Measurements from ENCODE around the gene HOXC6.
"Not testable (repeated sequence)": the region's sequence is repeated elsewhere in the genome, so short reads cannot be mapped to it uniquely, and the experiment has no call there.

The HOXC6 gene

GRCh38 chr12:54040648-54041047 is 12.4 kb downstream of the HOXC6 start:
- DNase-seq: no peak
- Histone ChIP-seq H3K4me1 (ENCODE audit: control extremely low read depth in 1 of 4, control insufficient read depth in 4 of 4, insufficient read depth in 4 of 4, low read length in 3 of 4) (no peaks in the 10 kb centered on the region), H3K27me3 (replicated peaks in 2 of 5; ENCODE audit: control insufficient read depth in 4 of 5, insufficient read depth in 5 of 5, low read length in 4 of 5) (peaks cover 37 to 100% (median 61%) of the 10 kb centered on the region in 5 experiments), H3K4me3 (ENCODE audit: control insufficient read depth in 1 of 7, extremely low read depth in 1 of 7, insufficient read depth in 4 of 7, low read depth in 2 of 7, low read length in 6 of 7) (no peak overlapping the region), H3K27ac (ENCODE audit: insufficient read depth in 1 of 2, low read depth in 1 of 2, low read length in 2 of 2, poor library complexity in 1 of 2, severe bottlenecking in 2 of 2) (no peak overlapping the region), H3K36me3 (ENCODE audit: control insufficient read depth in 4 of 4, insufficient read depth in 4 of 4, low read length in 3 of 4) (no peaks in the 10 kb centered on the region), H3K9me3 (ENCODE audit: control extremely low read depth in 1 of 5, control insufficient read depth in 4 of 5, insufficient read depth in 2 of 5, low read depth in 1 of 5, low read length in 4 of 5) (peaks cover 0 to 4% (median 0%) of the 10 kb centered on the region in 5 experiments)
- POLR2A ChIA-PET: no interaction called here
- WGBS (ENCODE audit: insufficient coverage): no CpG with 5 or more reads among the region's 3 CpGs
- CTCF ChIA-PET: interaction anchor here (0.8 to 1.7 kb wide), 8 partner anchors 8 to 167 kb away, joined by 3 to 11 read pairs (median 5); partner anchors contain the start of genes HOXC4, HOXC5 and SMUG1

GRCh38 chr12:54041097-54041690 is 13.0 kb downstream of the HOXC6 start:
- 67% methylated on average over 2 of the region's 2 CpGs for WGBS (ENCODE audit: insufficient coverage)
- POLR2A ChIA-PET: no interaction called here
- Histone ChIP-seq H3K9me3 (ENCODE audit: control extremely low read depth in 1 of 5, control insufficient read depth in 4 of 5, insufficient read depth in 2 of 5, low read depth in 1 of 5, low read length in 4 of 5) (peaks cover 0 to 4% (median 0%) of the 10 kb centered on the region in 5 experiments), H3K4me1 (ENCODE audit: control extremely low read depth in 1 of 4, control insufficient read depth in 4 of 4, insufficient read depth in 4 of 4, low read length in 3 of 4) (no peaks in the 10 kb centered on the region), H3K27ac (ENCODE audit: insufficient read depth in 1 of 2, low read depth in 1 of 2, low read length in 2 of 2, poor library complexity in 1 of 2, severe bottlenecking in 2 of 2) (no peak overlapping the region), H3K27me3 (replicated peaks in 2 of 5; ENCODE audit: control insufficient read depth in 4 of 5, insufficient read depth in 5 of 5, low read length in 4 of 5) (peaks cover 41 to 100% (median 63%) of the 10 kb centered on the region in 5 experiments), H3K36me3 (ENCODE audit: control insufficient read depth in 4 of 4, insufficient read depth in 4 of 4, low read length in 3 of 4) (no peaks in the 10 kb centered on the region), H3K4me3 (ENCODE audit: control insufficient read depth in 1 of 7, extremely low read depth in 1 of 7, insufficient read depth in 4 of 7, low read depth in 2 of 7, low read length in 6 of 7) (no peak overlapping the region)
- CTCF ChIA-PET: interaction anchor here (0.8 to 1.7 kb wide), 8 partner anchors 9 to 167 kb away, joined by 3 to 11 read pairs (median 5); partner anchors contain the start of genes HOXC4, HOXC5 and SMUG1
- no peak for DNase-seq

DNA sequence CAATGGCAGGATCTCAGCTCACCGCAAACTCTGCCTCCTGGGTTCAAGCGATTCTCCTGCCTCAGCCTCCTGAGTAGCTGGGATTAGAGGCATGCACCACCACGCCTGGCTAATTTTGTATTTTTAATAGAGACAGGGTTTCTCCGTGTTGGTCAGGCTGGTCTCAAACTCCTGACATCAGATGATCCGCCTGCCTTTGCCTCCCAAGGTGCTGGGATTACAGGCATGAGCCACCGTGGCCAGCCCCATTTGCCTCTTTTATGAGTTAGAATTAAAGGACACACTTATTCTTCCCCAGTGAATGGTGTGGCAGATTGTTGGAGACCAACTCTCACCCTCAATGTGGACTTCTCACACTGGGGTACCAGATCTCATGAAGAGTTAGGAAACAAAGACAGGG is 13.8 kb downstream of the HOXC6 start:
- 94% methylated on average over 2 of the region's 6 CpGs for WGBS (ENCODE audit: insufficient coverage)
- H3K9me3 ChIP-seq (ENCODE audit: control extremely low read depth in 1 of 5, control insufficient read depth in 4 of 5, insufficient read depth in 2 of 5, low read depth in 1 of 5, low read length in 4 of 5); POLR2A ChIA-PET; H3K27ac ChIP-seq (ENCODE audit: insufficient read depth in 1 of 2, low read depth in 1 of 2, low read length in 2 of 2, poor library complexity in 1 of 2, severe bottlenecking in 2 of 2); H3K36me3 ChIP-seq (ENCODE audit: control insufficient read depth in 4 of 4, insufficient read depth in 4 of 4, low read length in 3 of 4); DNase-seq; H3K4me3 ChIP-seq (ENCODE audit: control insufficient read depth in 1 of 7, extremely low read depth in 1 of 7, insufficient read depth in 4 of 7, low read depth in 2 of 7, low read length in 6 of 7); H3K4me1 ChIP-seq (ENCODE audit: control extremely low read depth in 1 of 4, control insufficient read depth in 4 of 4, insufficient read depth in 4 of 4, low read length in 3 of 4): not testable (repeated sequence)
- CTCF ChIA-PET: interaction anchor here (1.3 to 1.7 kb wide), 4 partner anchors 9 to 22 kb away, joined by 5 to 11 read pairs (median 6); partner anchors contain the start of genes HOXC4 and HOXC5
- peaks cover 41 to 100% (median 59%) of the 10 kb centered on the region in 5 experiments for H3K27me3 ChIP-seq (replicated peaks in 2 of 5; ENCODE audit: control insufficient read depth in 4 of 5, insufficient read depth in 5 of 5, low read length in 4 of 5)

- Histone ChIP-seq H3K4me1 (ENCODE audit: control extremely low read depth in 1 of 4, control insufficient read depth in 4 of 4, insufficient read depth in 4 of 4, low read length in 3 of 4) (no peaks in the 10 kb centered on the region), H3K4me3 (ENCODE audit: control insufficient read depth in 1 of 7, extremely low read depth in 1 of 7, insufficient read depth in 4 of 7, low read depth in 2 of 7, low read length in 6 of 7) (no peak overlapping the region), H3K27ac (ENCODE audit: insufficient read depth in 1 of 2, low read depth in 1 of 2, low read length in 2 of 2, poor library complexity in 1 of 2, severe bottlenecking in 2 of 2) (no peak overlapping the region), H3K9me3 (ENCODE audit: control extremely low read depth in 1 of 5, control insufficient read depth in 4 of 5, insufficient read depth in 2 of 5, low read depth in 1 of 5, low read length in 4 of 5) (peaks cover 0 to 4% (median 0%) of the 10 kb centered on the region in 5 experiments), H3K36me3 (ENCODE audit: control insufficient read depth in 4 of 4, insufficient read depth in 4 of 4, low read length in 3 of 4) (no peaks in the 10 kb centered on the region), H3K27me3 (replicated peaks in 2 of 5; ENCODE audit: control insufficient read depth in 4 of 5, insufficient read depth in 5 of 5, low read length in 4 of 5) (peaks cover 37 to 100% (median 55%) of the 10 kb centered on the region in 5 experiments)
- WGBS (ENCODE audit: insufficient coverage): 43% methylated on average over 4 of the region's 6 CpGs
- ChIA-PET CTCF (interaction anchor here (1.0 to 1.2 kb wide), 2 partner anchors 10 to 165 kb away, joined by 3 to 8 read pairs; partner anchors contain the start of gene HOXC5), POLR2A (no interaction called here)
- no peak for DNase-seq
Measured at GRCh38 chr12:54042970-54043853, 15.0 kb downstream of the HOXC6 start.

DNA sequence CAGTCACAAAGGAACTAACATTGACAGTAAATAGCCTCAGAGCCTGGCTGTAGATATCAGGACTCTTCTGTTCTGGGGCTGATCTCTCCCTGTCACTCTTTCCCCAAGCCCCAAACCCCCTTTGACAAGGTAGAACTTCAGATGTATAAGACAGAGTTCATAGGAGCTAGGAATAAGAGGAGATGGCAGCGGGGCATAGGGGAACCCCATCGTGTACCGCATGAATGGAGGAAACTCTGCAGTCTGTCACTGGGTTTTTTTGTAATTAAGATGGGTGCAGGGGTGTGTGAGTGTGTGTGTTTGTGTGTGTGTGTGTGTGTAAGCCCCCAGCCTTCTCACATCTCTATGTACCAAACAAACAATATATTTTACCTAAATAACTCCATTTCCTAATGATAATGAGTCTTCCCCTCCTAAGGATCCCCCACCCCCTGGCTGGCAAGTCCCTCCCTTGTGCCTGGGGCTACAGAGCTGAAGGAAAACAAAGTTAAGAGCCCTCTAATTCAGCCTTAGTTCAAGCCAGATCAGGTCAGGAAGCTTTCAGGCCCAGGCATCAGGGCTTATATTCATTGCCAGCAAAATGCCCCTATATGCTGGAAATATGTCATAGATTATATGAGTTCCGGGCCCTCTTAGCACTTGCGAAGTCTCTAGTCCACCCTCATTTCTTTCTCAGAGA is 16.3 kb downstream of the HOXC6 start:
- Histone ChIP-seq H3K4me3 (ENCODE audit: control insufficient read depth in 1 of 7, extremely low read depth in 1 of 7, insufficient read depth in 4 of 7, low read depth in 2 of 7, low read length in 6 of 7) (no peak overlapping the region), H3K27me3 (replicated peaks in 2 of 5; ENCODE audit: control insufficient read depth in 4 of 5, insufficient read depth in 5 of 5, low read length in 4 of 5) (peaks cover 28 to 100% (median 58%) of the 10 kb centered on the region in 5 experiments), H3K9me3 (ENCODE audit: control extremely low read depth in 1 of 5, control insufficient read depth in 4 of 5, insufficient read depth in 2 of 5, low read depth in 1 of 5, low read length in 4 of 5) (peaks cover 0 to 4% (median 0%) of the 10 kb centered on the region in 5 experiments), H3K36me3 (ENCODE audit: control insufficient read depth in 4 of 4, insufficient read depth in 4 of 4, low read length in 3 of 4) (no peaks in the 10 kb centered on the region), H3K4me1 (ENCODE audit: control extremely low read depth in 1 of 4, control insufficient read depth in 4 of 4, insufficient read depth in 4 of 4, low read length in 3 of 4) (no peaks in the 10 kb centered on the region), H3K27ac (ENCODE audit: insufficient read depth in 1 of 2, low read depth in 1 of 2, low read length in 2 of 2, poor library complexity in 1 of 2, severe bottlenecking in 2 of 2) (no peak overlapping the region)
- CTCF ChIA-PET: interaction anchor here (1.0 to 1.5 kb wide), 5 partner anchors 12 to 336 kb away, joined by 3 to 6 read pairs (median 3); partner anchors contain the start of gene HOXC5
- POLR2A ChIA-PET: no interaction called here
- no peak for DNase-seq
- WGBS (ENCODE audit: insufficient coverage): 44% methylated on average over 3 of the region's 5 CpGs

DNA sequence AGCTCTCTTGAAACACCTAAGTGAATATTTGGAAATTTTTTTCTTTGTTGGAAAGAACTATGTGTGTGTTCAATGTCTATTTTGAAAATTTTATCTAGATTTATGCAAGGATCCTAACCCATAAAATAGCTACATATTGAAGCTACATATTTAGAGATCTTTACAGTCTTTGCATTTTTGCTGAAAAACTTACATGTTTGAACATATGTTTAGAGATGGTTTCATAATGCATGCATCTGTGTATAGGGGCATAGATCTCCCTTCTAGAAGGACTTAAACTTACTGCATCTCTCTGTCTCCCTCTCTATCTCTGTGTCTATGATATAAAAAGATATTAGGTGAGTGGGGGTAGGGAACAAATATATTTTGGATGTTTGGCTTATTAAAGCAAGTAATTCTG is 17.2 kb downstream of the HOXC6 start:
- no peak overlapping the region for H3K4me3 ChIP-seq (ENCODE audit: control insufficient read depth in 1 of 7, extremely low read depth in 1 of 7, insufficient read depth in 4 of 7, low read depth in 2 of 7, low read length in 6 of 7)
- H3K27ac ChIP-seq (ENCODE audit: insufficient read depth in 1 of 2, low read depth in 1 of 2, low read length in 2 of 2, poor library complexity in 1 of 2, severe bottlenecking in 2 of 2): no peak overlapping the region
- no peaks in the 10 kb centered on the region for H3K36me3 ChIP-seq (ENCODE audit: control insufficient read depth in 4 of 4, insufficient read depth in 4 of 4, low read length in 3 of 4)
- ChIA-PET CTCF (interaction anchor here (1.0 to 1.5 kb wide), 5 partner anchors 13 to 337 kb away, joined by 3 to 6 read pairs (median 3); partner anchors contain the start of gene HOXC5), POLR2A (no interaction called here)
- H3K4me1 ChIP-seq (ENCODE audit: control extremely low read depth in 1 of 4, control insufficient read depth in 4 of 4, insufficient read depth in 4 of 4, low read length in 3 of 4): no peaks in the 10 kb centered on the region
- H3K9me3 ChIP-seq (ENCODE audit: control extremely low read depth in 1 of 5, control insufficient read depth in 4 of 5, insufficient read depth in 2 of 5, low read depth in 1 of 5, low read length in 4 of 5): peaks cover 0 to 4% (median 0%) of the 10 kb centered on the region in 5 experiments
- peaks cover 36 to 100% (median 61%) of the 10 kb centered on the region in 5 experiments for H3K27me3 ChIP-seq (replicated peaks in 2 of 5; ENCODE audit: control insufficient read depth in 4 of 5, insufficient read depth in 5 of 5, low read length in 4 of 5)
- DNase-seq: no peak
